ENCODE measurements around the gene AP2S1.

DNA sequence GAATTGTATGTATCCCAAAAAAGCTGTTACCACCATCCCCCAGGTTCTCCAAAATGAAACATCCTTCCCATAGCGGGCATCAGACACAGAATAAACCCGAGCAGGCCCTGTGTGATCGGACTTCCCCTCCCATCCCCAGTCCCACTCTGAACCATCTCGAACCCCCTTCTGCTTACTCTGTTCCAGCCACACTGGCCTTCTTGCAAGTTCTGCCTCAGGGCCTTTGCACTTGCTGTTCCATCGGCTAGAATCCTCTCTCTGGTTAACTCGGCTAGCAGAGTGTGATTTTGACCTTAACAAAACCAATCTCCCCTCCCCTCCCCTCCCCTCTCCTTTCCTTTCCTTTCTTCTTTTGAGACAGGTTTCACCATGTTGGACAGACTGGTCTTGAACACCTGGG lies 15.7 kb downstream of the AP2S1 start:
- TF ChIP-seq POLR2A (IDR thresholded peaks at IDR 0.05; ENCODE audit: low read depth, low read length): no peak
- TF ChIP-seq POLR2AphosphoS5 (IDR thresholded peaks at IDR 0.05; ENCODE audit: low read depth, low read length): no peak
- TF ChIP-seq TAF1 (IDR thresholded peaks at IDR 0.05; ENCODE audit: borderline replicate concordance, low read depth, low read length): no peak
